GM23338 (cell line): ENCODE results near the gene GOLT1A. TPM values are rescaled to one million over a fixed set of nuclear protein-coding genes. Genes with fewer than 3 reads are reported as not detected.

Experiments used
- ATAC-seq: fragments of 200-7000 bp; cut with Tn5 transposase; 3 replicates; pipeline ENCODE4 v1.9.1; 2020
- DNase-seq: peaks from one replicate; pipeline ENCODE4 v3.0.0-alpha.2; 2015; ENCODE audit warnings: low spot score
- H2AFZ ChIP-seq: fragments of 200-600 bp; sonication (generic); 2 replicates; pipeline ENCODE4 v1.8.0; 2016; ENCODE audit warnings: antibody characterized with exemption, mild to moderate bottlenecking, moderate library complexity
- H3F3A ChIP-seq: fragments of 200-600 bp; sonication (generic); replicated peaks from 2 replicates; pipeline ENCODE4 v1.8.0; 2017; ENCODE audit warnings: antibody characterized with exemption, mixed run types, low read depth
- H3K27ac ChIP-seq: fragments of 200-600 bp; sonication (generic); 2 replicates; pipeline ENCODE4 v1.6.1; 2016; ENCODE audit warnings: low read depth
- H3K27me3 ChIP-seq: fragments of 200-600 bp; sonication (generic); 2 replicates; pipeline ENCODE4 v1.8.0; 2016; ENCODE audit warnings: mild to moderate bottlenecking, mixed run types, moderate library complexity; ENCODE audit not compliant: insufficient read depth
- H3K36me3 ChIP-seq: fragments of 200-600 bp; sonication (generic); 2 replicates; pipeline ENCODE4 v1.8.0; 2016; ENCODE audit warnings: mild to moderate bottlenecking; ENCODE audit not compliant: insufficient read depth
- H3K4me1 ChIP-seq: fragments of 200-600 bp; sonication (generic); 2 replicates; pipeline ENCODE4 v1.8.0; 2016; ENCODE audit warnings: mild to moderate bottlenecking, moderate library complexity; ENCODE audit not compliant: insufficient read depth
- H3K4me2 ChIP-seq: fragments of 200-600 bp; sonication (generic); 2 replicates; pipeline ENCODE4 v1.7.1; 2017; ENCODE audit warnings: mixed run types
- H3K4me3 ChIP-seq: fragments of 200-600 bp; sonication (generic); 2 replicates; pipeline ENCODE4 v1.6.1; 2016; ENCODE audit warnings: mixed run types
- H3K79me2 ChIP-seq: fragments of 200-600 bp; sonication (generic); replicated peaks from 2 replicates; pipeline ENCODE4 v1.8.0; 2017; ENCODE audit warnings: mild to moderate bottlenecking; ENCODE audit not compliant: insufficient read depth
- H3K9me2 ChIP-seq: fragments of 200-600 bp; sonication (generic); 2 replicates; pipeline ENCODE4 v1.8.0; 2017; ENCODE audit not compliant: insufficient read depth
- H4K20me1 ChIP-seq: fragments of 200-600 bp; sonication (generic); replicated peaks from 2 replicates; pipeline ENCODE4 v1.8.0; 2017; ENCODE audit warnings: mild to moderate bottlenecking; ENCODE audit not compliant: insufficient read depth
- H3K27ac Mint-ChIP-seq: 2 replicates; pipeline ENCODE4 v1.8.0; 2020; ENCODE audit warnings: inconsistent platforms, mild to moderate bottlenecking, moderate library complexity, mixed read lengths
- H3K27me3 Mint-ChIP-seq: 3 replicates; pipeline ENCODE4 v1.8.0; 2022; ENCODE audit warnings: low read depth, mild to moderate bottlenecking, moderate library complexity, mixed read lengths, inconsistent platforms; ENCODE audit not compliant: insufficient read depth, poor library complexity
- H3K36me3 Mint-ChIP-seq: 3 replicates; pipeline ENCODE4 v1.8.0; 2021; ENCODE audit warnings: low read depth, mild to moderate bottlenecking, inconsistent platforms, moderate library complexity, mixed read lengths
- H3K4me1 Mint-ChIP-seq: 3 replicates; pipeline ENCODE4 v1.8.0; 2020; ENCODE audit warnings: mild to moderate bottlenecking, inconsistent platforms, mixed read lengths
- H3K4me3 Mint-ChIP-seq: 3 replicates; pipeline ENCODE4 v1.8.0; 2021; ENCODE audit warnings: moderate library complexity, mild to moderate bottlenecking, inconsistent platforms, mixed read lengths
- H3K9me3 Mint-ChIP-seq: 3 replicates; pipeline ENCODE4 v1.8.0; 2020; ENCODE audit warnings: moderate library complexity, mild to moderate bottlenecking, inconsistent platforms, mixed read lengths
- CTCF ChIP-seq, 2 experiments: fragments of 200-600 bp in 1 of 2; sonication (generic) in 1 of 2; conservative IDR thresholded peaks; 2 replicates each; pipeline versions ENCODE4 v1.5.1 to v1.6.1; 2016 to 2017; ENCODE audit warnings: antibody characterized with exemption in 2 of 2, low read depth in 2 of 2, mild to moderate bottlenecking in 2 of 2, moderate library complexity in 1 of 2
- ETS1 ChIP-seq: IDR thresholded peaks from 2 replicates; pipeline ENCODE4 v1.6.1; 2016; ENCODE audit warnings: antibody characterized with exemption
- EZH2 ChIP-seq: fragments of 200-600 bp; sonication (generic); IDR thresholded peaks from one replicate; pipeline ENCODE4 v1.8.0; 2017; ENCODE audit warnings: antibody characterized with exemption, mild to moderate bottlenecking, low read depth; ENCODE audit not compliant: unreplicated experiment
- EZH2phosphoT487 ChIP-seq: fragments of 200-600 bp; sonication (generic); IDR thresholded peaks from one replicate; pipeline ENCODE4 v1.8.1; 2018; ENCODE audit warnings: antibody characterized with exemption; ENCODE audit not compliant: unreplicated experiment
- JUNB ChIP-seq: IDR thresholded peaks from one replicate; pipeline ENCODE4 v1.6.1; 2016; ENCODE audit warnings: antibody characterized with exemption; ENCODE audit not compliant: unreplicated experiment
- NANOG ChIP-seq: IDR thresholded peaks from 2 replicates; pipeline ENCODE4 v1.6.1; 2016; ENCODE audit warnings: antibody characterized with exemption, borderline replicate concordance
- REST ChIP-seq: IDR thresholded peaks from one replicate; pipeline ENCODE4 v1.6.1; 2018; ENCODE audit warnings: antibody characterized with exemption; ENCODE audit not compliant: unreplicated experiment
- STAT1 ChIP-seq: IDR thresholded peaks from one replicate; pipeline ENCODE4 v1.6.1; 2016; ENCODE audit warnings: antibody characterized with exemption; ENCODE audit not compliant: unreplicated experiment
- ZNF331 ChIP-seq: fragments of 250-450 bp; sonication (Bioruptor Pico); IDR thresholded peaks from 2 replicates; pipeline ENCODE4 v1.5.0; 2020; ENCODE audit warnings: low read depth, mild to moderate bottlenecking, moderate library complexity
- ZNF462 ChIP-seq: fragments of 250-450 bp; sonication (Bioruptor Pico); IDR thresholded peaks from 2 replicates; pipeline ENCODE4 v1.5.0; 2020; ENCODE audit warnings: mild to moderate bottlenecking, moderate library complexity
- polyA plus RNA-seq: library from polyadenylated mRNA; unstranded; fragments of >200 nt; fragmentation: Nextera tagmentation; extraction: Ambion mirVana; gene quantifications from 2 replicates; pipeline ENCODE4 v1.2.1, GENCODE V29; 2016
- total RNA-seq: library from RNA; depleted of rRNA; stranded (reverse); fragments of >200 nt; shearing (Covaris generic); gene quantifications from 2 replicates; pipeline ENCODE4 v1.2.3, GENCODE V29; 2014

The GOLT1A gene
- total and polyA plus RNA-seq, 2 experiments from 2014 or later, result 3.0 to 7.2 TPM

- H2AFZ ChIP-seq, result peak overlapping the region; percentile 97
- Mint-ChIP-seq H3K4me1 (peaks cover 41% of the 10 kb centered on the region), H3K27me3 (peaks cover 23% of the 10 kb centered on the region), H3K4me3 (peak overlapping the region; percentile 81), H3K9me3 (no peaks in the 10 kb centered on the region), H3K36me3 (no peaks in the 10 kb centered on the region; the same call in 1 of the 3 replicates), H3K27ac (no peak overlapping the region)
- TF ChIP-seq EZH2 (no peak), REST (no peak), ZNF331 (no peak), JUNB (no peak), CTCF (conservative IDR thresholded peaks at IDR 0.05; ENCODE audit: low read depth in 2 of 2) (no peak), EZH2phosphoT487 (no peak), ZNF462 (CRISPR knock-in tag) (no peak), ETS1 (no peak), STAT1 (no peak), NANOG (no peak)
- peaks cover 24% of the 10 kb centered on the region for H3K4me1 ChIP-seq
- H3K27me3 ChIP-seq, result peaks cover 19% of the 10 kb centered on the region; the same call in 1 of the 2 replicates
- H3K4me3 ChIP-seq, result peak overlapping the region; percentile 85
- DNase-seq (peak; percentile 38), ATAC-seq (peak; percentile 14)
- H3K27ac ChIP-seq, result no peak overlapping the region
- H3F3A ChIP-seq, result no peaks in the 10 kb centered on the region; the same call in 1 of the 2 replicates
- H3K36me3 ChIP-seq, result no peaks in the 10 kb centered on the region
- peak overlapping the region; percentile 92 for H3K4me2 ChIP-seq
- no peaks in the 10 kb centered on the region for H4K20me1 ChIP-seq
- no peaks in the 10 kb centered on the region for H3K9me2 ChIP-seq
- H3K79me2 ChIP-seq, result no peaks in the 10 kb centered on the region
Observed at GRCh38 chr1:204152310-204153044, 61.3 kb downstream of the GOLT1A start.
